Activated naive CD4-positive, alpha-beta T cell treated with anti-CD3 and anti-CD28 coated beads, Interleukin-2, amount 50 U/mL, for 72 hours (primary cell): ENCODE measurements around the gene NDUFB3. TPM values are rescaled to one million over a fixed set of nuclear protein-coding genes. Genes with fewer than 3 reads are reported as not detected.
"Not testable (repeated sequence)": the region's sequence is repeated elsewhere in the genome, so short reads cannot be mapped to it uniquely, and the experiment has no call there.

Experiments used
- ATAC-seq, 2 donors: fragments of 150-1000 bp; cut with Tn5 transposase; 2 replicates each; pipeline ENCODE4 v1.10.0; 2021; ENCODE audit warnings: mild to moderate bottlenecking in 2 of 2, moderate library complexity in 2 of 2
- DNase-seq, 2 donors: peaks; one replicate each; pipeline ENCODE4 v3.0.0; 2021 to 2022; ENCODE audit warnings: low spot score in 2 of 2
- H3K27ac Mint-ChIP-seq, 2 donors: one replicate each; pipeline ENCODE4 v1.8.0; 2022; ENCODE audit warnings: mild to moderate bottlenecking in 2 of 2, mixed read lengths in 2 of 2
- H3K36me3 Mint-ChIP-seq, 2 donors: one replicate each; pipeline ENCODE4 v1.8.0; 2022; ENCODE audit warnings: mixed read lengths in 2 of 2
- H3K9me3 Mint-ChIP-seq, 2 donors: one replicate each; pipeline ENCODE4 v1.8.0; 2022; ENCODE audit warnings: mixed read lengths in 2 of 2
- total RNA-seq, 2 donors: library from RNA; stranded (reverse); gene quantifications; one replicate each; pipeline ENCODE4 v1.2.3, GENCODE V29; 2022

NDUFB3 gene
- total RNA-seq, 2 donors from 2014 or later, result 112 to 128 TPM

DNA sequence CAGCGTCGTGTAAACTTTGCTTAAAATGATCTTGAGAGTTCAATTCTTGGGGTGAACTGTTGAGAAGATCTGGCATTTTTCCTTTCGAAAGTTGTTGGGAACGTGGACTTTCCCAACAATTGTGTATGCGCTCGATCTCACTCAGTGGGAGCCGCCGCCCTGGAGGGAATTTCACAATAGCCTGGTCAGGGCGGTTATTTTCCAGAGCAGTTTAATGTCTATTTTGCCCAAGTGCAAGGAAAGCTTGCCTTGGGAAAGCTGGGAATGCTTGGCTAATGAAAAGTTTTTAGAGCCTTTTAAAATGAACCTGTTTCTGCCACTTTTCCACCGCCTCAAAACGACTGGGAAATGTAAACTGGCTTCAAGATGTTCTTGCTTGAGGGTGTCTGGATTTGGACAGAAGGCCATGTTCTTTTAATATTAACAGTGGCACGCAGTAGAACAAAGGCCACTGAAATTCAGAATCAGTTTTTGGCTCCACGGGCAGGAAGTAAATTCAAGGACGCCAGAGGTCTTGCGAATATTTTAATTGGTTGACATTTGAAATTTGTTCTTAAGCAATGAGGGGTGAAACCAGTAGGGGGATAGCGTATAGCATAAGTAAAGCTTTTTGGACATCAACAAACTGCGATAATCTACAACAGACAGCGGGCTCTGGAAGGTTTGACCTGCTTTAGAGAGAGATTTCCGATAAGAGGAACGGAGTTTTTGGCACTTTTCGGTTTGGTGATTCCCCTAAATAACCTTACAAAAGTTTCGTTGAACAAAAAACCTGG, 45.3 kb downstream of the NDUFB3 start:
- Mint-ChIP-seq H3K9me3 (no peaks in the 10 kb centered on the region), H3K36me3 (peaks cover 47 to 59% of the 10 kb centered on the region in 2 donors), H3K27ac (peak overlapping the region; percentile 99 to 100)
- ATAC-seq (peak; percentile 32 to 56), DNase-seq (no peak)

DNA sequence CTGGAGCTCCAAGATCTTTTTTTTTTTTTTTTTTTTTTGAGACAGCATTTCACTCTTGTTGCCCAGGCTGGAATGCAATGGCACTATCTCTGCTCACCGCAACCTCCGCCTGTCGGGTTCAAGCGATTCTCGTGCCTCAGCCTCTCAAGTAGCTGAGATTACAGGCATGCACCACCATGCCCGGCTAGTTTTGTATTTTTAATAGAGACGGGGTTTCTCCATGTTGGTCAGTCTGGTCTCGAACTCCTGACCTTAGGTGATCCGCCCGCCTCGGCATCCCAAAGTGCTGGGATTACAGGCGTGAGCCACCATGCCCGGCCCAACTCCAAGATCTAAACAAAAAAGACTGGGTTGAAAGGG, 45.9 kb downstream of the NDUFB3 start:
- Mint-ChIP-seq H3K36me3 (peaks cover 53 to 65% of the 10 kb centered on the region in 2 donors), H3K27ac (peak overlapping the region; percentile 99 to 100)
- not testable (repeated sequence) for DNase-seq, H3K9me3 Mint-ChIP-seq
- ATAC-seq, result peak; percentile 4 to 27

DNA sequence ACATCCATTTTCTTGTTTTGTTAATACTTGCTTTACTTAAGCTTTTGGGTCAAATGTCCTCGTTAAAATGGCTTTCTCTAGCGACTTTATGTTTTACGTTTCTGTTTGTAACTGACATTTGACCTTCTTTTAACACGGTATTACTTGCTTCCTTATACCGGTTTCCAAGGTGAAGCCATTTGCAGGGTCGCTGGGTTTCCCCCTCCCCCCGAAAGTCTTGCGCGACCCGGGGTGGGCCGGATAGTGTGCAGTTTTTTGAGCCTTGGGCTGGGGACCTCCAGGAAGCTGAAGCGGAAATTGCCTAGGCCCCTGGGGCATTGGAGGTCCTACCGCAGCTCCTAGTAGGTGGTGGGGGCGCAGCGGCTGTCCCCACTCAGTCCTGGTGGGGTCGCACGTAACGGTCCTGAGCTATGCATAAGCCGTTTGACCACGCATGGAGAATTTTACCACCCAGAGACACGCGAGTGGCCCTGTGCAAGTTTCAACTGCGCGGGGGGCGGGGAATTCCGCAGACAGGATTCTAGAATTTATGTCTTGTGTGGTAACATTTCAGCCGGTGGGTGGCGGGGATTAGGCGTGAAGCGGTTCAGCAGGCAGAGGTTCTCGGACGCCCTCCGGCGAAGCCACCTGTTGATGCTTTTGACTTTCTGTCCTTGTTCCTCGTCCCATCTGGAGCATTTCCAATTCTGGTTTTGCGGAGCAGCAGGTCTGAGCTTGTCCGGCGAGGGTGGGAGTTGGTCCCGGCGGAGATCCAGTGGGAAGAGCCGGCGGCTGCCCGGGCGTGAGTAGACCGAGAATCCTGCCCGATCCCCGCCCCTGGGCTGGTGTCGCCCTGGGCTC, 46.5 kb downstream of the NDUFB3 start:
- H3K27ac Mint-ChIP-seq, result peak overlapping the region; percentile 99 to 100
- peaks cover 59 to 66% of the 10 kb centered on the region in 2 donors for H3K36me3 Mint-ChIP-seq
- ATAC-seq, result peak; percentile 46 to 48
- DNase-seq, result peak; percentile 80 to 88
- no peaks in the 10 kb centered on the region for H3K9me3 Mint-ChIP-seq

DNA sequence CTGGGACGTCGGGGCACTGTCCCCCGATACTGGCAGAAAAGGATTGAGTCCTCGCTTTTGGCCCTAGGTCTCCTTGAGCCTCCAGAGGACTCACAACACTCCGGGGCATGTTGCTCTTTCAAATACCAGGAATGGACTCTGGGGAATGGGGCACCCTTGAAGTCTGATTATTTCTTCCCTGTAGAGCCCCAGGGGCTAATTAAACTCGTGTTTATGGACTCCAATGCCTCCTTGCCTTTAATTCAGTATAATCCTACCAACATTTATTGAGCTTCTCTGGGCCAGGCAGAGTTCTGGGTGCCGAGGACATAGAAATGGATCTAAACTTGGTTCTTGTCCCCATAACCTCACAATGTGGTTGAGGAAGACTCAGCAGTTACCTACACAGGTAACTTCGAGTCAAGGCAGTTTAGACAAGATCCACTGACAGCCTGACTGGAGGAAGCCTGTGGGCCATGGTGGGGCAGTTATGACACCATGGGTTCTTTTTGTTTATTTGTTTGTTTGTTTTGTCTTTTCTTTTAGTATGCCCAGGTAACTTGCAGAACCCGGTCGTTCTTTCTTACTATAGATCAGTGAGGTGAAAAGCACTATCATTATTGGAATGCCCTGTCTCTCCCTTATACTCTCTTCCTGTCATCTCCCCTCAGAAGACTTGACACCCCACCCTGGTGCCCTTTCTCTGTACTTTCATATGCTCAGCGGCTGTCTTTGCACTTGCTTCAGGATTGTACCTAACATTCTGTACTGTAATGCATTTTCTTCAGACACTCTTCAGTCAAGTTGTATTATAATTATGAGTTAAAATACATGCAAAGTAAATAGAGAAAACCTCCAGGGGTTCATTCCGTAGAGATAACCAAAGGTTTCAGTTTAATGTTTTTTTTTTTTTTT, 47.4 kb downstream of the NDUFB3 start:
- ATAC-seq (no peak), DNase-seq (no peak)
- H3K27ac Mint-ChIP-seq, result peak overlapping the region; percentile 99 to 100
- no peaks in the 10 kb centered on the region for H3K9me3 Mint-ChIP-seq
- H3K36me3 Mint-ChIP-seq, result peaks cover 65 to 73% of the 10 kb centered on the region in 2 donors

DNA sequence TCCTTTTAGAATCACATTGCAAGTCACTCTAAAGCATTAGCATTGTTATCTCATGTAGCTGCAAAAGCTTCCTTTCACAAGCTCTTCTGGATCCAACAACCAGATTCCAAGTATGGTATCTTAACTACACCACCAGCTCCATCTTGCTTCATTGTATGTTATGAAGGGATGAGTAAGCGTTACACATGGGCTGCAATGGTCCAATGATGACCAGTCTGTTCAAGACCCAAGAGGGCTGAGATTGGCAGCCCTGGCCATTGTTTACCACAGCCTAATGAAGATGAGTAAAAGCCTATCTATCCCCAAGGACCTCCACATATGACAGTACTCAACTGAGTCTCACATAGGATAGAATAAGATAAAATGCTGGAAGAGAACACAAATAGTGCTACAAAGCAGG, 50.5 kb downstream of the NDUFB3 start:
- Mint-ChIP-seq H3K9me3 (no peaks in the 10 kb centered on the region), H3K36me3 (peaks cover 61 to 66% of the 10 kb centered on the region in 2 donors), H3K27ac (peak overlapping the region; percentile 72 to 99)
- DNase-seq (no peak), ATAC-seq (peak in 1 of 2 donors; percentile 11)

DNA sequence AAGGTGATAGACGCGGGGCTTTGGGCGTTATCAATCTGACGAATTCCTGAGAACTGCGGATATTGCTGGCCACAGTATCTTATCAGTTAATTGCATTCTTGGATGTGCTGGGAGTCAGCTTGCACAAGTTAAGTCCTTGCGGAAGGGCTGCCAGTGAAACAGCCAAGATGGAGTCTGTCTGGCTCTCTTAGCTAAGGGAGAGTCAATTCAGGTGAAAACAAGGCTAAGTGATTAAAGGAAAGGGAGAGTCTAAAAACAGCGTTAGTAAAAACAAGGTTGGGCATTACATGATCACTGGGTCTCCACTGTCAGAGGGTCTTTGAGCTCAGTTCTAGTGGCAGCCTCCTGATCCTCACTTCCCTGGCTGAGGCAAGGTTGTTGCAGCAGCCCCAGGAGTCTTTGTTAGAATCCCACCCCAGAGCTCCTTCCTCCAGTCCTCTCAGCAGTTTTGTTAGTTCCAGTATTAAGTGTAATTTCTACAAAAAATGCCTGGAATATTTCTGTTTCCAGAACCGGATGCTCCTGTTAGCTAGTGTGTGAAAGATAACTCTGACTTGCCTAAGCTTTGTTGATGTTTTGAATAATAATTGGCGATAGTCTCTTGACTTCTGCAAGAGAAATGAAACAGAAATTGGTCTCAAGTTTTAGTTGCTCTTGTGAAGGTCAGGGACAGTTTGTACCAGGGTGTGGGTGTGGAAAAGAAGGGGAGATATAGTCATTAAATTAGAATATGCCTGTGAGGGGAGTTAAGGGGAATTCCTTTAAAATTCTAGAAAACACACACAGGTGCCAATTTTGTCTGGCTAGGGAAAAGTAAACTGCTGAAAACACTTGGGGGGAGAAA, 54.7 kb downstream of the NDUFB3 start:
- peak in 1 of 2 donors; percentile 8 for ATAC-seq
- Mint-ChIP-seq H3K27ac (peak overlapping the region; percentile 98 to 99), H3K9me3 (no peaks in the 10 kb centered on the region), H3K36me3 (peaks cover 47% of the 10 kb centered on the region in 2 donors)
- DNase-seq, result no peak

DNA sequence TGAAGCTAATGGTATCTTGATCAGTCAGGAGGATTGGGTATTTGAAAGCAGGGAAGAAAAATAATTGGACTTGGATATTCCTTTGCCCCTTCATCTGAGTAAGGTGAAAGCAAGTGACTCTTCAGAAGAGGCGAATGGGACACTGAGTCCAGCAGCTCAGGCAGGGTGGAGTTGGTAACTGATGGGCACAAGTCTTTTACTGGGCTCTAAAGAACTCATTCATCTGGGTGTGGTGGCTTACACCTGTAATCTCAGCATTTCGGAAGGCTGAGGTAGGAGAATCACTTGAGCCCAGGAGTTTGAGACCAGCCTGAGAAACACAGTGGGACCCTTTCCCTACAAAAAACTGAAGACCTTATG, 55.3 kb downstream of the NDUFB3 start:
- H3K9me3 Mint-ChIP-seq, result no peaks in the 10 kb centered on the region
- DNase-seq (no peak), ATAC-seq (no peak)
- peaks cover 47% of the 10 kb centered on the region in 2 donors for H3K36me3 Mint-ChIP-seq
- H3K27ac Mint-ChIP-seq, result peak overlapping the region; percentile 98 to 99

DNA sequence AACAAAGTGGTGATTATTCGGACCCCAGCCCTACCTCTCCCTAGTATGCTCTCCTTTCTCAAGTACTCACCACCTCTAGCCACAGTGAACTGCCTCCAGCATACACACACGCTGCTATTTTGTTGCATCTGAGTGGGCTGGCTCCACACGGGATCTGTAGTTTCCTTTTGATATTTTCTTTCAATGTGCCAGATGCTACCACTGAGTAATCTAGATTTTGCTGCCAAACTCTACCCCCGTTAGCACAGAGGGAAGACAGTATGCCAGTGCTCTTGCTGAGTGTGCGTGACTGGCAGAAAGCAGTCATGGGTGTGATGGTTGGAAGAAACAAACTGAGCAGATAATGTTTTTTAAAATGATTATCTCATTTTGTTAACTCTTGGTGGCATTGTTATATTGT, 55.8 kb downstream of the NDUFB3 start:
- H3K27ac Mint-ChIP-seq, result peak overlapping the region; percentile 98 to 99
- DNase-seq (peak; percentile 60 to 69), ATAC-seq (peak; percentile 35 to 43)
- H3K9me3 Mint-ChIP-seq, result no peaks in the 10 kb centered on the region
- peaks cover 46 to 47% of the 10 kb centered on the region in 2 donors for H3K36me3 Mint-ChIP-seq

DNA sequence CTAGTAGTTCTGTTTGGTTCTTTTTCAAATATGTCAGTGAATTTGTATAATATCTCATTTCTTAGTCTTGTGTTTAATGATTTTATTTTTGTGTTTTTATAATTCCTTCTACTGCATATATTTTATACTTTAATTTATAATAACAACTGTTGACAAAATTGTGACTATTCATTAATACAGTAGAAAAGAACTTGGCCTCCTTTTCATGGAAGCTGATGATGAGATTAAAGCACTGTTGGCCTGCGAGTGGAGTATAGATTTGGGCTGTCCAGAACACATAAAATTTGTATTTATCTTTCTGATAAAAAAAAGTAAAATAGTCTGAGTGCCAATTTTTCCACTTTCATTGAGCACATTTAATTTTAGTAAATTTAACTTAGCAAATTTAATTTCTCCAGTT, 56.2 kb downstream of the NDUFB3 start:
- H3K9me3 Mint-ChIP-seq, result no peaks in the 10 kb centered on the region
- peak overlapping the region; percentile 98 to 99 for H3K27ac Mint-ChIP-seq
- peaks cover 47 to 48% of the 10 kb centered on the region in 2 donors for H3K36me3 Mint-ChIP-seq
- no peak for DNase-seq
- ATAC-seq, result no peak

DNA sequence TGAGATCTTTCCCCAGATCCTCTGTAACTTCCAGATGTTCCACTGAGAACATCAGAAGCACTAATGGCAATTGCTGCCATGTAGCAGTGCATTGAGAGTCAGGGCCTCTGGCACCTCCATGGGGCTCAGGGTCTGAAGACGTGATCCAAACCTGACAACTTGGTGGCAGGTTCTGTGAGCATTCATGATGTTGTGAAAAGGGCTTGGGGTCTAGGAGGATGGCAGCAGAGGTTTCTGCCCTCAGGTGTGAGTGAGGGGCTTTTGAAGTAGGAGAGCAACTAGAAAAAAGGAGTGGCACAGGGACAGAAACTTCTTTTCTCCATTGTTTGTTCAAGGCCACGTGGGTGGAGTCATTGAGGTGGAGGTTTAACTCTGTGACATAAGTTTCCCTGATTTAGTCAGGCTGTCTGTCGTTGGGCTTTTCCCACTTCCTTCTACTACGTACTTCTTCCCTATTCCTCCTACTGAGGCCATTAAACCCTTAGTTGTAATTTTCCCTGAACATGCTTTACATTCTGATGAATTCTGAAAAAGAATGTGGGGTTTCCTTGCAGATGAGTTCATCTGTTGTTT, 57.2 kb downstream of the NDUFB3 start:
- peak; percentile 59 to 74 for DNase-seq
- Mint-ChIP-seq H3K36me3 (peaks cover 46 to 53% of the 10 kb centered on the region in 2 donors), H3K27ac (peak overlapping the region; percentile 96), H3K9me3 (no peaks in the 10 kb centered on the region)
- ATAC-seq, result peak; percentile 42 to 52

DNA sequence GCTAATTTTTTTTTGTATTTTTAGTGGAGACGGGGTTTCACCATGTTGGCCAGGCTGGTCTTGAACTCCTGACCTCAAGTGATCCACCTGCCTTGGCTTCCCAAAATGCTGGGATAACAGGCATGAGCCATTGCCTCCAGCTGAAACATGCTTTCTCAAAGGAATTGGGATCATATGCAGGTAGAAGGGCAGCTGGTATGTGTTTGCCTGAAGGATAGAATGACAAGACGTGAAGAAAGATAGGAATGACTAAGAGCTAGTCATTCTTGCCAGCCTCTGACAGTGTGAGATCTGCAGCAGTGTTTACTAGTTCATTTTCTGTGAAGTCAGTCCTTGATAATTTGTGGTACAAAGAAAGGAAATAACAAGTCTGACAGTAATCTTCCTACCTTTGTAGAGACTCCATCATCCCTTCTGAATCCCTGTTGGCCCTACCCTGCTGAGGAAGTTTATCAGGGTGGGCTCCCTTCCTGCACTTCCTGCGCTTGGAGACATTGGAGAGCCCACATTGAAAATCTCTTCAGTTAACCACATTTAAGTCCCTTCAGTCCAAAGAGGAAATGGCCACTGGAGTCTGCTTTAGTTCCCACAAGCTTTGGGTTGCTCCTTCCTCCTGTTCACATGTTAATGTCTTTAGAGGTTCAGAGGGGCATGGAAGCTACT, 58.9 kb downstream of the NDUFB3 start:
- ATAC-seq, result peak; percentile 62 to 71
- H3K27ac Mint-ChIP-seq, result peak overlapping the region; percentile 96
- H3K9me3 Mint-ChIP-seq, result no peaks in the 10 kb centered on the region
- peak in 1 of 2 donors; percentile 49 for DNase-seq
- peaks cover 44 to 55% of the 10 kb centered on the region in 2 donors for H3K36me3 Mint-ChIP-seq

DNA sequence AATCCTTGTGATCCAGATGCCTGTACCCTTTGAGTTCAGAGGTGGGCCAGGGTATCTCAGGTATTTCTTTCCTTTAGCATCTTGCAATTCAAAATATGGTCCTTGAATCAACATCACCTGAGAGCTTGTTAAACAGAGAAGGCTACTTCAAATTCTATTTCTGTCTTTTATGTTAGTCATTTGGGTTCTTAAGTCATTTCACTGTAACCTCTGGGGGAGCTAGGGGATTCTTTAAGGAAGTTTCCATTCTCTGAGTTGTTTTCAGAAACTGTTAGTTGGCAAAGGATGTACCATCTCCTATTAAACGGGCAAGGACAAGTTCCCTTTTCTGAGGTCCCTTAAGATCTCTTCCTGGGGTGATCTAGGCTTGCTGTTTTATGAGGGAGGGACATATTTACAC, 60.7 kb downstream of the NDUFB3 start:
- ATAC-seq (peak; percentile 32 to 34), DNase-seq (no peak)
- H3K9me3 Mint-ChIP-seq, result no peaks in the 10 kb centered on the region
- peak overlapping the region; percentile 96 for H3K27ac Mint-ChIP-seq
- H3K36me3 Mint-ChIP-seq, result peaks cover 53 to 70% of the 10 kb centered on the region in 2 donors
